ENCODE results near the gene DENND1A. TPM values are rescaled to one million over a fixed set of nuclear protein-coding genes. Genes with fewer than 3 reads are reported as not detected.

Gene DENND1A
- total and polyA plus RNA-seq, 4 donors: 7.9 to 22.0 (median 13.9) TPM

DNA sequence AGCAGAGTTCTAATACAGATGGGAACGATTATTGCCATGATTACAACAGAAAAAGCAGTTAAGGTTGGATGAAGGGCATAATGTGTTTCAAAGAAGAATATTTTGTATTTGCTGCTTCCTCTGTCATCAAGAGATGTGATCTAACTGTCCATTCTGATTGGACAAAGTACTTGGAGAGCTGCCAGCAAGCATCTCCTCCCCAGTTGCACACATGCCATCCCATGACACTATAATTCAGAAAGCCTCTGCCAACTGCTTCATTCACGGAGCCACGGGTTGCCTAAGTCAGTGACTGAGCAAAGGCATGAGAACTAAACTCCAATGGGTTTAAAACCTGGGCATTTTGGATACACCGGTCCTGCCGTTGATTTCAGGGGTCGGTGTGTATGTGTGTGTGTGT, 320.1 kb downstream of the DENND1A start:
- H3K27me3 ChIP-seq (ENCODE audit: control insufficient read depth in 4 of 4, insufficient read depth in 4 of 4, low read length in 3 of 4): no peaks in the 10 kb centered on the region
- no peak for TF ChIP-seq SP1 (IDR thresholded peaks at IDR 0.05)
- TF ChIP-seq, protein P1, sequence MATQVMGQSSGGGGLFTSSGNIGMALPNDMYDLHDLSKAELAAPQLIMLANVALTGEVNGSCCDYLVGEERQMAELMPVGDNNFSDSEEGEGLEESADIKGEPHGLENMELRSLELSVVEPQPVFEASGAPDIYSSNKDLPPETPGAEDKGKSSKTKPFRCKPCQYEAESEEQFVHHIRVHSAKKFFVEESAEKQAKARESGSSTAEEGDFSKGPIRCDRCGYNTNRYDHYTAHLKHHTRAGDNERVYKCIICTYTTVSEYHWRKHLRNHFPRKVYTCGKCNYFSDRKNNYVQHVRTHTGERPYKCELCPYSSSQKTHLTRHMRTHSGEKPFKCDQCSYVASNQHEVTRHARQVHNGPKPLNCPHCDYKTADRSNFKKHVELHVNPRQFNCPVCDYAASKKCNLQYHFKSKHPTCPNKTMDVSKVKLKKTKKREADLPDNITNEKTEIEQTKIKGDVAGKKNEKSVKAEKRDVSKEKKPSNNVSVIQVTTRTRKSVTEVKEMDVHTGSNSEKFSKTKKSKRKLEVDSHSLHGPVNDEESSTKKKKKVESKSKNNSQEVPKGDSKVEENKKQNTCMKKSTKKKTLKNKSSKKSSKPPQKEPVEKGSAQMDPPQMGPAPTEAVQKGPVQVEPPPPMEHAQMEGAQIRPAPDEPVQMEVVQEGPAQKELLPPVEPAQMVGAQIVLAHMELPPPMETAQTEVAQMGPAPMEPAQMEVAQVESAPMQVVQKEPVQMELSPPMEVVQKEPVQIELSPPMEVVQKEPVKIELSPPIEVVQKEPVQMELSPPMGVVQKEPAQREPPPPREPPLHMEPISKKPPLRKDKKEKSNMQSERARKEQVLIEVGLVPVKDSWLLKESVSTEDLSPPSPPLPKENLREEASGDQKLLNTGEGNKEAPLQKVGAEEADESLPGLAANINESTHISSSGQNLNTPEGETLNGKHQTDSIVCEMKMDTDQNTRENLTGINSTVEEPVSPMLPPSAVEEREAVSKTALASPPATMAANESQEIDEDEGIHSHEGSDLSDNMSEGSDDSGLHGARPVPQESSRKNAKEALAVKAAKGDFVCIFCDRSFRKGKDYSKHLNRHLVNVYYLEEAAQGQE (IDR thresholded peaks at IDR 0.05): no peak
- TF ChIP-seq, protein P2, sequence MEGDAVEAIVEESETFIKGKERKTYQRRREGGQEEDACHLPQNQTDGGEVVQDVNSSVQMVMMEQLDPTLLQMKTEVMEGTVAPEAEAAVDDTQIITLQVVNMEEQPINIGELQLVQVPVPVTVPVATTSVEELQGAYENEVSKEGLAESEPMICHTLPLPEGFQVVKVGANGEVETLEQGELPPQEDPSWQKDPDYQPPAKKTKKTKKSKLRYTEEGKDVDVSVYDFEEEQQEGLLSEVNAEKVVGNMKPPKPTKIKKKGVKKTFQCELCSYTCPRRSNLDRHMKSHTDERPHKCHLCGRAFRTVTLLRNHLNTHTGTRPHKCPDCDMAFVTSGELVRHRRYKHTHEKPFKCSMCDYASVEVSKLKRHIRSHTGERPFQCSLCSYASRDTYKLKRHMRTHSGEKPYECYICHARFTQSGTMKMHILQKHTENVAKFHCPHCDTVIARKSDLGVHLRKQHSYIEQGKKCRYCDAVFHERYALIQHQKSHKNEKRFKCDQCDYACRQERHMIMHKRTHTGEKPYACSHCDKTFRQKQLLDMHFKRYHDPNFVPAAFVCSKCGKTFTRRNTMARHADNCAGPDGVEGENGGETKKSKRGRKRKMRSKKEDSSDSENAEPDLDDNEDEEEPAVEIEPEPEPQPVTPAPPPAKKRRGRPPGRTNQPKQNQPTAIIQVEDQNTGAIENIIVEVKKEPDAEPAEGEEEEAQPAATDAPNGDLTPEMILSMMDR (IDR thresholded peaks at IDR 0.05; ENCODE audit: low read depth, low read length, missing input control): no peak
- TF ChIP-seq, protein P3, sequence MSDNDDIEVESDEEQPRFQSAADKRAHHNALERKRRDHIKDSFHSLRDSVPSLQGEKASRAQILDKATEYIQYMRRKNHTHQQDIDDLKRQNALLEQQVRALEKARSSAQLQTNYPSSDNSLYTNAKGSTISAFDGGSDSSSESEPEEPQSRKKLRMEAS (IDR thresholded peaks at IDR 0.05): no peak
- TF ChIP-seq HNF4G (IDR thresholded peaks at IDR 0.05): no peak
- TF ChIP-seq, protein P4, sequence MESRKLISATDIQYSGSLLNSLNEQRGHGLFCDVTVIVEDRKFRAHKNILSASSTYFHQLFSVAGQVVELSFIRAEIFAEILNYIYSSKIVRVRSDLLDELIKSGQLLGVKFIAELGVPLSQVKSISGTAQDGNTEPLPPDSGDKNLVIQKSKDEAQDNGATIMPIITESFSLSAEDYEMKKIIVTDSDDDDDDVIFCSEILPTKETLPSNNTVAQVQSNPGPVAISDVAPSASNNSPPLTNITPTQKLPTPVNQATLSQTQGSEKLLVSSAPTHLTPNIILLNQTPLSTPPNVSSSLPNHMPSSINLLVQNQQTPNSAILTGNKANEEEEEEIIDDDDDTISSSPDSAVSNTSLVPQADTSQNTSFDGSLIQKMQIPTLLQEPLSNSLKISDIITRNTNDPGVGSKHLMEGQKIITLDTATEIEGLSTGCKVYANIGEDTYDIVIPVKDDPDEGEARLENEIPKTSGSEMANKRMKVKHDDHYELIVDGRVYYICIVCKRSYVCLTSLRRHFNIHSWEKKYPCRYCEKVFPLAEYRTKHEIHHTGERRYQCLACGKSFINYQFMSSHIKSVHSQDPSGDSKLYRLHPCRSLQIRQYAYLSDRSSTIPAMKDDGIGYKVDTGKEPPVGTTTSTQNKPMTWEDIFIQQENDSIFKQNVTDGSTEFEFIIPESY (IDR thresholded peaks at IDR 0.05): no peak
- TF ChIP-seq HNF4A (conservative IDR thresholded peaks at IDR 0.05): no peak
- TF ChIP-seq EGR1 (IDR thresholded peaks at IDR 0.05; ENCODE audit: low read depth in 2 of 2): no peak
- TF ChIP-seq, protein P5, sequence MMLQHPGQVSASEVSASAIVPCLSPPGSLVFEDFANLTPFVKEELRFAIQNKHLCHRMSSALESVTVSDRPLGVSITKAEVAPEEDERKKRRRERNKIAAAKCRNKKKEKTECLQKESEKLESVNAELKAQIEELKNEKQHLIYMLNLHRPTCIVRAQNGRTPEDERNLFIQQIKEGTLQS (IDR thresholded peaks at IDR 0.05): no peak
- peaks cover 0 to 5% (median 1%) of the 10 kb centered on the region in 4 donors for H3K36me3 ChIP-seq (ENCODE audit: control insufficient read depth in 4 of 4, insufficient read depth in 3 of 4, low read depth in 1 of 4, low read length in 3 of 4)
- H3K4me1 ChIP-seq (ENCODE audit: control insufficient read depth in 4 of 4, insufficient read depth in 4 of 4, low read length in 3 of 4): no peaks in the 10 kb centered on the region
- no peak for DNase-seq (ENCODE audit: low spot score)
- WGBS: 94% methylated on average over 6 of the region's 6 CpGs
- H3K4me3 ChIP-seq (ENCODE audit: low read depth in 1 of 3, low read length in 3 of 3): no peak overlapping the region
- no peak overlapping the region for H3K27ac ChIP-seq (ENCODE audit: low read depth in 1 of 2, low read length in 2 of 2)
- no peaks in the 10 kb centered on the region for H3K9me3 ChIP-seq (ENCODE audit: control insufficient read depth in 4 of 4, low read length in 3 of 4)
- H3K9ac ChIP-seq (ENCODE audit: low read depth in 1 of 2, low read length in 2 of 2): no peak overlapping the region

DNA sequence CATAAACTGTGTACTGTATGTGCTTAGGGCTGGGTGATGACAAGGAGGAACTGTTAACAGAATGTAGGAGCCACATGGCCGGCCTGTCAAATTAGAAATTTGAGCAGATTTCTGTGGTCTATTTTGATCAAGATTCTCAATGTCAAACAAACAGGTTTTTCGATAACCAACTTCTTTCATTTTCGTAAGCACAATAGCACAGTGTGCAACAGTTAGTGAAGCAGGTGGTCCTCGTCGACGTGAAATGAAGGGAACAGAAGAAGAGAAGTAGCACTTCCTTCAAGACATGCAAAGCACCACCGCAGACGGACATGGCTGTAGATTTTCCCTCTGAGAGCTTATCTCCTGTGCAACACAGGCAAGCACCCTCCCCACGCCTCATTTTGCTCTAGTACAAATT, 321.8 kb downstream of the DENND1A start:
- TF ChIP-seq RXRA (IDR thresholded peaks at IDR 0.05) (no peak), HNF4A (conservative IDR thresholded peaks at IDR 0.05) (no peak), FOXA1 (IDR thresholded peaks at IDR 0.05) (no peak), SP1 (IDR thresholded peaks at IDR 0.05) (no peak), GABPA (IDR thresholded peaks at IDR 0.05 in 1 of 2, conservative IDR thresholded peaks at IDR 0.05 in 1 of 2) (no peak), HNF4G (IDR thresholded peaks at IDR 0.05) (no peak)
- TF ChIP-seq, protein P4 (IDR thresholded peaks at IDR 0.05): no peak
- Histone ChIP-seq H3K27me3 (ENCODE audit: control insufficient read depth in 4 of 4, insufficient read depth in 4 of 4, low read length in 3 of 4) (no peaks in the 10 kb centered on the region), H3K36me3 (ENCODE audit: control insufficient read depth in 4 of 4, insufficient read depth in 3 of 4, low read depth in 1 of 4, low read length in 3 of 4) (peaks cover 0 to 5% (median 1%) of the 10 kb centered on the region in 4 donors), H3K9ac (ENCODE audit: low read depth in 1 of 2, low read length in 2 of 2) (no peak overlapping the region), H3K27ac (ENCODE audit: low read depth in 1 of 2, low read length in 2 of 2) (no peak overlapping the region), H3K4me1 (ENCODE audit: control insufficient read depth in 4 of 4, insufficient read depth in 4 of 4, low read length in 3 of 4) (no peaks in the 10 kb centered on the region), H3K9me3 (ENCODE audit: control insufficient read depth in 4 of 4, low read length in 3 of 4) (no peaks in the 10 kb centered on the region), H3K4me3 (ENCODE audit: low read depth in 1 of 3, low read length in 3 of 3) (no peak overlapping the region)
- WGBS: 94% methylated on average over 9 of the region's 9 CpGs
- no peak for DNase-seq (ENCODE audit: low spot score)
